NCI-H2029 treated with DMSO at 0.1 percent for 48 hours (cell line): ENCODE measurements around the gene C7orf57.
"Not testable (repeated sequence)": the region's sequence is repeated elsewhere in the genome, so short reads cannot be mapped to it uniquely, and the experiment has no call there.

Experiments used
- DNase-seq: peaks from one replicate; lab custom pipeline; 2025; lab: John Stamatoyannopoulos, UW

The C7orf57 gene

DNA sequence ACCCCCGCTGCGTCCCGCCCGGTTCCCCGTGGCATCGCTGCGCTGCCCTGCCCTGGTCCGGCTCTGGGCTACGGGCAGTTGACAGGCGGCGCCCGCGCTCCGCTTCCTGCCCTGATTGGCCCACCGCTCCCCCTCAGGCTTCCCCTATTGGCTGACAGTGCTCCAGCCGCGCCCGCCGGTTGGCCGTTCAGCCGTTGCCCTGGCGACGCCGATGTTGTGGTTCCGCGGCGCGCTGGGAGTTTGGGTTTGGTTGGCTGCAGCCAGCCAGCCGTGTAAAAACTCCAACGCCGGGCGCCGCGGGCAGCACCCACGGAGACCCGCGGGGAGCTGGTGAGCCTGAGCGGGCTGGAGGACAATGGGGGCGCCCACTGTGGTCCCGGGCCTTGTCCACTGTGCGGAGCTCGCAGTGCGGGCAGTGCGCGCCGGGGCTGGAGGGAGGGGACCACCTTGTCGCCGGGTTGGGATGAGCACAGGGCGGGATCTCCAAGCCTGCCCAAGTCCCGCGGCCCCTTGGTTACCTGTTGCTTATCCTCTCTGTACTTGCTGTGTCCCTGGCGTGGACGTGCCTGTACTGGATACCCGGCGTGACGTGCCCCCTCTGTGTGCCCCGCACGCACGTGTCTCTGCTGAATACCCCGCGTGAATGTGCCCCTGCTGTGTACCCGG is at the start of gene C7orf57:
Gene C7orf57 (plus strand): TSS at position 243 of the 666 bp plus-strand sequence. CDS start 766 bp downstream, outside the sequence.
- peak; percentile 39 for DNase-seq

DNA sequence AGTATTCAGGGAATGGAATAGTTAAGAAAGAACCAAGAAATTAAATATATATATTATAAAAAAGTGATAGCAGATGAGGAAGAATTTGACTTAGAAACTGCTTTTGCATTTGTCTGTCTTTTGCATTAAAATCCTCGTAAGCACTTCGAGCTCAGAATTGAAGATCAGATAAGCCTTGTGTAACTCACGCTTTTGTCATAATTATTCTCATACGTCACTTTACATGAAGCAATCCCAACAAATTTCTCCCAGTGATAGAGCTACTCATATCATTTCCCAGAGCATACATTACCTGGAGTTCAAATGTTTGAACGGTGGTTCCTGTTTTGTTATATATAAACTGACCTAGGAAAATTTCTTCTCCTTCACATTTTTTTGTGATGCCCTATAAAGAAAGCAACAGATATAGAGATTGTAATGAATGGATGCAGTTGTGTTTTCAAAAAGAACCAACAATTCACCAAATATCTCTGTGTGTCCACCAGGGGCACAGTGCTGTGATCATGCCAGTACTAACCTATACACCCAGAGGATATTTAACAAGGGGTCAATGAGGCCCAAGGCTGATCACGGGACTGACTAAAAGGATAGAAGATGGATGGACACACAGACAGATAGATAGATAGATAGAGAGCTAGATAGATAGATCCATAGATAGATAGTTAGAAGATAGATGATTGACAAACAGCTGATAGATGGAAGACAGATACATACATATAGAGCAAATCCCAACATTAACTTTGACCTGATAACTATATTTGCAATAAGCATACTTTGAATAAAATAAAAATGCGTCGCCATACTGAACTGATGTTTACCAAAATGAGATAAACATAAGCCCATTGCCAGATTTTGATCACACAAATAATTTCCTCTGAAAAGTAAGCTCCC is 46.6 kb upstream of the C7orf57 start:
- no peak for DNase-seq

DNA sequence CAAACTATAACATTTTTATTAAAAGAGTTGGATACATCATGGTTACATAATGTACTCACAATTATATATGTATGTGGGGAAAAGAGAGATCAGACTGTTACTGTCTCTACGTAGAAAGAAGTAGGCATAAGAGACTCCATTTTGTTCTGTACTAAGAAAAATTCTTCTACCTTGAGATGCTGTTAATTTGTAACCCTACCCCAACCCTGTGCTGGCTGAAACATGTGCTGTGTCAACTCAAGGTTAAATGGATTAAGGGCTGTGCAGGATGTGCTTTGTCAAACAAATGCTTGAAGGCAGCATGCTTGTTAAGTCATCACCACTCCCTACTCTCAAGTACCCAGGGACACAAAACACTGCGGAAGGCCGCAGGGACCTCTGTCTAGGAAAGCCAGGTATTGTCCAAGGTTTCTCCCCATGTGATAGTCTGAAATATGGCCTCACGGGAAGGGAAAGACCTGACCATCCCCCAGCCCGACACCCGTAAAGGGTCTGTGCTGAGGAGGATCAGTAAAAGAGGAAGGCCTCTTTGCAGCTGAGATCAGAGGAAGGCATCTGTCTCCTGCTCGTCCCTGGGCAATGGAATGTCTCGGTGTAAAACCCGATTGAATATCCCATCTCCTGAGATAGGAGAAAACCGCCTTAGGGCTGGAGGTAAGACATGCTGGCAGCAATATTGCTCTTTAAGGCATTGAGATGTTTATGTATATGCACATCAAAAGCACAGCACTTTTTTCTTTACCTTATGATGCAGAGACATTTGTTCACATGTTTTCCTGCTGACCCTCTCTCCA is 45.5 kb upstream of the C7orf57 start:
- DNase-seq: not testable (repeated sequence)

DNA sequence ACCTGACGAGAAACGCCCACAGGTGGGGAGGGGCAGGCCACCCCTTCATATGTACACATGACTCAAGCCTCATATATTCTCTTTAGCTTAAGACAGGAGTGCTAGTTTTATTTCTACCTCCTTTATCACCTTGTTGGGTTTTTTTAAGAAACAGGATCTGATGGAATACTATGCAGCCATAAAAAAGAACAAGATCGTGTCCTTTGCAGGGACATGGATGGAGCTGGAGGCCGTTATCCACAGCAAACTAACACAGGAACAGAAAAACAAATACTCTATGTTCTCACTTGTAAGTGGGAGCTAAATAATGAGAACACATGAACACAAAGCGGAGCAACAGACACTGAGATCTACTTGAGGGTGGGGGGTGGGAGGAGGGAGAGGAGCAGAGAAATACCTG is 44.8 kb upstream of the C7orf57 start:
- no peak for DNase-seq

DNA sequence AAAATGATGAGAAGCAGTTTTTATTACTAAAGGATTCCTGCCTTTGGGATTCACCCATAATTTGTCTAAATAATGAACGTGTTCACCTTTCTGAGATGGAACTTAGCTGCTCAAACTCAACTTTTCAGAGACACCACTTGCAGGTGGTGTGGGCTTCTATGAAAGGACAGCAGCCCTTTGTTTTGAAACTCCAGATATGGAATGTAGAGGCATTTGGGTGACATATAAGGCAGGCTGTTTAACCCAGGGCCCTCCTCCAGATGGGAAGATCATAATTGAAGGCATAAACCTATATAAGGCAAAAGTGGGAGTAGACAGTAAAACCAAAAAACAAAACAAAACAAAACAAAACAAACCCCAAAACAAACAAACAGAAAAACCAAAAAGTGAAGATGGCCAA is 44.1 kb upstream of the C7orf57 start:
- no peak for DNase-seq

DNA sequence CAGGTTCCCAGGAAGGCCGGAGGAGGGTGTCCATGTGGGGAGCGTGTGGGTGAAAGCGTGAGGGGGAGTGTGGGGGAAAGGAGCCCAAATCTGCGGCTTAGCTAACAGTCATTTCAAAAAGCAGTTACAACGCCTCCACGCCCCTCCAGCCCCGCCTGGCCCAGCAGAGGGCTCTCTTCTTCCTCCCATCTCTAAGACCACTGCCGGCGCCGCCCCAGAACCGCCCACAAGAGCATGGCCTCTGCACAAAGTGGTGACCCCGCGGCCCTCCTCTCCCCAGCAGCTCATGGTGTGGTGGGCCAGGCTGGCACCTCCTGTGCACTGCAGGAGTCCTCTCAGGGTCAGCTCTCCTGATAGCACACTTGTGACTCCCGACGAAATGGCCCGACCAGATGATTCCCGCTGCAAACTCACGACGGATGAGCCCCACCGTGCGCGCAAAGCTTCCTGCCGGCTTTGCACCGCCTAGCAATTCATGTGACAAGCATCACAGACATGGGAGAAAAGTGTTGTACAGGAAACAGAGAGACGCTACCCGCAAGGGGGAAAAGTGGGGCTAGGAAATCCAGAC is 43.5 kb upstream of the C7orf57 start:
- DNase-seq: peak; percentile 5

DNA sequence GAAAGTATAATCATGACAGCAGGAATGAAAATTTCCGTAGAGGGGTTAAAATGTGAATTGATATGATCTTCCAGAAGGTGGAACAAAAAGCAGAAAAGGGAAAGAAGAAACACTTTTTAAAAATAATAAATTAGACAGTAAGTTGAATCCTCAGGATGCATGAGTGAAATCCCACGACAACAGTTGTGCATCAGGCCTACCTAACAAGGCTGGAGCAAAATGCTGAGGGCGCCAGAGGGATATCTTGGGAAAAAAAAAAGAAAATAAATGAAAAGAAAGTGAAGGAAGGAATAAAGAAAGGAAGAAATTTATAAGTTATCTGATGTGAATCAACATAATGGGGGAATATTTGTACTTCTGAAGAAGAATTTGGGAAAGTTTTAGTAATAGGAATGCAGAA is 42.9 kb upstream of the C7orf57 start:
- DNase-seq: no peak

DNA sequence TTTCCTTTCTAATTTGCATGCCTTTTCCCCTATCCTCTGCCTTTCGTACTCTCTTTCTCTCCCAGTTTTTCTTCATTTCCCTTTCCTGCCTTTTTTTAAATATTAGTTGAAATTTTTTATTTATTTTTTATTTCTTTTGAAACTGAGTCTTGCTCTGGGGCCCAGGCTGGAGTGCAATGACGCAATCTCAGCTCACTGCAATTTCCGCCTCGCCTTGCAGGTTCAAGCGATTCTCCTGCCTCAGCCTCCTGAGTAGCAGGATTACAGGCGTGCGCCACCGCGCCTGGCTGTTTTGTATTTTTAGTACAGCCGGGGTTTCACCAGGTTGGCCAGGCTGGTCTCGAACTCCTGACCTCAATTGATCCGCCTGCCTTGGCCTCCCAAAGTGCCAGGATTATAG is 35.9 kb upstream of the C7orf57 start:
- no peak for DNase-seq

DNA sequence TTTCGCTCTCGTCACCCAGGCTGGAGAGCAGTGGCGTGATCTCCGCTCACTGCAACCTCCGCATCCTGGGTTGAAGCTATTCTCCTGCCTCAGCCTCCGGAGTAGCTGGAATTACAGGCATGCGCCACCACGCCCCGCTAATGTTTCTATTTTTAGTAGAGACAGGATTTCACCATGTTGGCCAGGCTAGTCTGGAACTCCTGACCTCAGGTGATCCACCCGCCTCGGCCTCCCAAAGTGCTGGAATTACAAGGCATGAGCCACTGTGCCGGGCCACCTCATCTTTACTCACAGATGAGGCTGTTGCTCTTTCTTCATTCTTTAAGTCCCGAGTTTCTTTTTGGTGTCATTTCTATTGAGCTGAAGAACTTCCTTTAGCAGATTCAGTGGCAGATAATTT is 35.2 kb upstream of the C7orf57 start:
- DNase-seq: not testable (repeated sequence)

DNA sequence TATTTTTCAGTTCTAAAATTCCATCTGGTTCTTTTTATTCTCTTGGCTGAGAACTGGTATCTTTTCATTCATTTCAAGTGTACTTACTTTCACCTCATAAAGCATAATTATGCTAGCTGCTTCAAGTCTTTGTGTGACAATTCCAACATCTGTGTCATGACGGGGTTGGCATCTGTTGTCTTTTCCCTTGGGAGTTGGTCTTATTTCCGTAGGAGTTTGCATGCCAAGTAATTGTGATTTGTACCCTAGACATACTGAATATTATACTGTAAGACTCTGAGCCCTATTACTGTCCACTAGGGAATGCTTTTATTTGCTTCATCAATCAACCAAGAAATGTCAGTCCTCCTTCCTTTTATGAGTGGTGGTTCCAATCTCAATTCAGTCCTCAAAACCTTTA is 31.3 kb upstream of the C7orf57 start:
- no peak for DNase-seq

DNA sequence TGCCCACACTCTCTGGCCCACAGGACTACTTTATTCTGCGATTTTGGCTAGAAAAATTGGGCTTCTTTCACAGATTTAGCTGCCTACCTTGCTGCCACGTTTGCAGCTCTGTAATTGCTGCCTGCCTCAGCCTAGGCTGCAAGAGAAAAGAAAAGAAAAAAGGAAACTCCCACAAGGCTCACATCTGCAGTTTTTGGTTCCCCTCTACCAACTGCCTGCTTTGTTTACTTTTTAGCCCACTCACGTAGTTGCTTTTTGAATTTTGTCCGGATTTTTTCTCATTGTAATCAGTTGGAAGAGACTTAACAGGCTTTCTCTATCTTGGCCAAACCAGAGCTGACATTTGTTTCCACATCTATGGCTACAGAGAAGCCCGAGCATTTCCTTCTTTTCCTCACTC is 30.7 kb upstream of the C7orf57 start:
- no peak for DNase-seq

DNA sequence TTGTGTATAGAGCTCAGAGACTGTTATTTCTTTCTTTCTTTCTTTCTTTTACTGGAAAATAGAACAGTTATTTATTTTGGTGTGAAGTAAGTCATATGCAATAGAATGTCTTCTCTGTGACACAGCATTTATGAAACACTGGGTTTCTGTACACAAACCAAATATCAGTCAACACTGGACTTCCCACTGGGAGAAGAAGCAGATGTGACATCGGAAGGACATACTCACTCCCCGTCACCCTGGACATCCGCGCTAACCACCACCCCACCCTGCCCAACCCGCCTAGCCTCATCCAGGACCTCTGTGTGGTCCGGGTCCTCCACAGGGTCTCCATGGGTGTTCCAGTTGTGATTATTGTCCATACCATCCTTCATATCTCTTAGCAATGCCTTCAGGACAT is 28.5 kb upstream of the C7orf57 start:
- DNase-seq: no peak

DNA sequence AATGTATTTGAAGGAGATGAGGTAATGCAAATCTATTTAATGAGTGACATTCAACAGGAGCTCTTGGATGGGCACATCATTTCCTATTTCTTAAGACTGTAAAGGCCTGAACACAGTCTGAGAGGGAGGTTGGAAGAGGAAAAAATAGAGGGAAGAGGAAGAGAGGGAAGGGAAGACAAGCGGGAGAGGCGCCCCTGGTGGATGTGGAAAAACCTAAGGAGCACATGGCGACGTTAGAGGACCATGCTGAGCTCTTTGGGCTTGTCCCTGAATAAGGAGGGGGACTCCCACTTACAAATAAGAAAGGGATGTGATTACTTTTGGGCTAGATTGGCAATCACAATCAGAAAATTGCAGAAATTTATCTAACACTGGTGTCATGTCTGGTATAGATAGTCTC is 26.1 kb upstream of the C7orf57 start:
- no peak for DNase-seq

DNA sequence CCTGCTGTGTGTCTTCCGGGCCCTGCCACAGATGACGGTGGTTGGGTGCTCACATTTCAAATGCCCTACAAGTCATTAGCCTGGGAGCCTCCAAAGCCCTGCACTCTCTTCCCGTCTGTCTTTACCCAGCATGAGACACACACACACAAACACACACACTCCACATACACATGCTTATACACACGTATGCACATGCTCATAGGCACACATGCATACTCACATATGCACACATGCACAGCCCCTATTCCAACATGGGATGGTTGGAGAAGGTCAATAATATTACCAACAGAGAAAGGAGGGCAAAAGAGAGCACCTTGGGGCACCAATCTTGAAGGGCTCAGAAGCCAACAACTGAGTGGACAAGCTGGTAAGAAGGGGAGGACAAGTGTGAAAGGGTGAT is 25.4 kb upstream of the C7orf57 start:
- no peak for DNase-seq

DNA sequence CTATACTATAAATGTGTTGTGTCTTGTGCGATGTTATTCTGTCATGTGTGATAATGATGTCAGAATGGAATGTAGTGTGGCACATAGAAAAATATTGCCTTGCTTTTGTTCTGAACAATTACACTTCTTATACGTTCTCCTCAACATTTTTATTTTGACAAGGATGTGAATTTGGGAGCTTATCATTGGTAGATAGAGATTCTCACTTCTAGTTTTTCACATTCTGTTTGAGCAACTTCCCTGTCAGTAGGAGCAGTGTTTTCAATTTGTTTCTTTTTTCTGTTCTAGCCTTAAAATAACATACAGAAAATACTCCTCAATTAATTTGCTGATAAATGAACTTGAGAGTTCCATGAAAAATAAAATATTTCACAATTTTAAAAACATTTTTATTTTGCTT is 24.0 kb upstream of the C7orf57 start:
- no peak for DNase-seq

DNA sequence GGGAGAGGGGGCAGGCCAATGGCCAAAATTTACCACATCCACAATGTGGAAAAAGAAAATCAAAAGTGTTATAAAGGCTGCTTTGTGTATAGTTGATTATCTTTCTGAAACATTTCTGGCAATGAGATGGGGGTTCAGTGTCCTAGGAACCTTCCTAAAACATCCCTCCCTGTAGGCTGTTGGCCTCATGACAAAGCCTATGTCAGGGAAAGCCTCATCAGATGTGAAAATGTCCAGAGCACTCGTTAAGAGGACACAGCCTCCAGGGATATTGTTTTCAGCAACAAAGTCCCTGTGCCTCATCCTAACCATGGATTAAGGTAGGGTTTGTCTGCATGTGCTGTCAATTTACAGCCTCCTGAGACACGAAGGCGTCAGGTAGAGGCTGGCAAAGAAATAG is 23.4 kb upstream of the C7orf57 start:
- no peak for DNase-seq

DNA sequence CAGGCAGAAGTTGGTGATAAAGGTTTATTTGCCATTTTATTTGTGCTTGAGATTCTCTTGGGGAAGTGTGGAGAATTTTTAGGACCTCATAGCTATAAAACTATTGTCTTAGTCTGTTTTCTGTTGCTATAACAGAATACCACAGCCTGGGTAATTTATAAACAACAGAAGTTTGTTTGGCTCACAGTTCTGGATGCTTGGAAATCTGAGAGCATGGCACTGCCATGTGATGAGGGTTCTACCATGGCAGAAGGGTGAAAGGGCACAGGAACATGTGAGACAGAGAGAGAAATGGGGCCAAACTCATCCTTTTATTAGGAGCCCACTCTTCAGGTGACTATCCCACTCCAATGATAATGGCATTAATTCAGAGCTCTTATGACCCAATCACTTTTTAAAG is 18.7 kb upstream of the C7orf57 start:
- no peak for DNase-seq

DNA sequence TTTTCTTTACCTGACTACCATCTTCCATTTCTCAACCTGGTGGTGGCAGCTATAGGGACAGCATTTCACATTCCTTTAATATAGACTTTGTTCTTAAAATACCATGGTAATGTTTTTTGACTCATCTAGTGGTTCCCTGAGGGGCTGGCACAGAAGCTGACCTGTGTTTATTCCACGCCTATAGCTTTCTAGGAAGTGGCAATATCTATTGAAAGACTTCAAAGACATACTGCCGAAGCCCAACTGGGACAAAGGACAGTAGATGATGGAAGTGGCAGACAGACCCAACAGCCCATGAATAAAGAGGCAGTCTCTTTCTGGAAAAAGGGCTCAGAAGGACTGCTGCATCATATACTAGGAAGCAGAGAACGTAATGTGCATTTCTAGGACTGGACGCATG is 17.7 kb upstream of the C7orf57 start:
- no peak for DNase-seq

DNA sequence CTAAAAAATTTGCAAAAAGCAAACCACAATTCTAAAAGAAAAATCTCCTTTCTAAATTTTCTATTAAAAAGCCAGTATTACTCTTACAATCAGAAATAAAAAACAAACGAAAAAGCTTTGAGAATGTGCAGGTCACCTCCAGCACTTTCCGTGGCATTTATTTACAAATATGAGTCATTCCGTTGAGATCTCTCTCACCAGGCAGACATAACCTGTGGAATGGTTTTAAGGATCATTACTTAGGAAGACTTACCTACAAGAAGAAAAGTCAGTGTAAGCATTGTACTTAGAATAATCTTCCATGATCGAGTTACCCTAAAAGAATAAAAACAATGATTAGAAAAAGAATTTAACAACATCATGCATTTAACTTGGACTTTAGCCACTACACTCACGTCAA is 9.7 kb upstream of the C7orf57 start:
- no peak for DNase-seq

DNA sequence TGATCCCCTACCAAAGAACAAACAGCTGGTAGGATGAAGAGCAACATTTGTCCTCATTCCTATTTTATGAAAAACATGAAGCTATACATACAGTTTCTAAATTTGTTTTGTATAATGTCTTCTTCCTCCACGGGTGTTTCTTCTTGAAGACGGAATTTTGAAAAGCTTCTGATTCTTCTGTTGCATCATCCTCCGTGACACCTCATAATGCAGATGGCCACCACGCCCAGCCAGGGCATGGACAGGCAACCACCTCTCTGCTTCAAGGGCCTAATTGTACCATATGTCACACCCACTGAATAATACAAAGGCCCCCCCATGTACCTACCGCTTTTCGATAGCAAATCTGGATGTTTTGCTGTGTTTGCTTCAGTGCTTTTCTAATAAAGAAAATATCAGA is 6.4 kb upstream of the C7orf57 start, which contains the start of gene SUN3:
Gene SUN3 (minus strand): TSS at position 170 of the 400 bp plus-strand sequence. CDS start 169 bp downstream, at position 1.
- DNase-seq: no peak

DNA sequence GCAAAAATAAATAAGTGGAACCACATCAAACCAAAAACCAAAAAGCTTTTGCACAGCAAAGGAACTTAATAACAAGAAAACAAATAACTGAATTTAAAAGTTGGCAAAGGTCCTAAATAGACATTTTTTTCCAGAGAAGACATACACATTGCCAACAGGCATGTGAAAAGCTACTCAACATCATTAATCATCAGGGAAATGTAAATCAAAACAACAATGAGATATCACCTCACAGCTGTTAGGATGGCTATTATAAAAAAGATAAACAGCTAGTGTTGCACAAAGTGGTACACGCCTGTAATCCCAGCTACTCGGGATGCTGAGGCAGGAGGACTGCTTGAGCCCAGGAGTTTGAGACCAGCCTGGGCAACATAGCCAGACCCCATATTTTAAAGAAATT is 4.2 kb upstream of the C7orf57 start:
- no peak for DNase-seq

DNA sequence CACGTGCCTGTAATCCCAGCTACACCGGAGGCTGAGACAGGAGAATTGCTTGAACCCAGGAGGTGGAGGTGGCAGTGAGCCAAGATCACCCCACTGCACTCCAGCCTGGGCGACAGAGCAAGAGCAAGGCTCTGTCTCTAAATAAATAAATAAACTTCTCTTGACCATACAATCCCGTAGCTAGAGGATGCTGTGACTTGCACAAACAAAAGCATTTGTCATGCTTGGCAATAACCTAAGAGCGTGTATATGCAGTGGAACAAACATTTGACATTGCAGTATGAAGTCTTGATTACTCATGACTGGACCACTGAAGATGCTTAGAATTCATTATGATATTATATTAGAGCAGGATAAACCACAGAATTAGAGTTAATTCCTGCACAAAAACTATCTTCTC is 1.4 kb upstream of the C7orf57 start:
- DNase-seq: no peak
